ENCODE results near the gene ZAP70. TPM values are rescaled to one million over a fixed set of nuclear protein-coding genes. Genes with fewer than 3 reads are reported as not detected.

ZAP70 gene
- total and polyA plus RNA-seq, 8 donors, result 1.4 to 8.3 (median 2.2) TPM

DNA sequence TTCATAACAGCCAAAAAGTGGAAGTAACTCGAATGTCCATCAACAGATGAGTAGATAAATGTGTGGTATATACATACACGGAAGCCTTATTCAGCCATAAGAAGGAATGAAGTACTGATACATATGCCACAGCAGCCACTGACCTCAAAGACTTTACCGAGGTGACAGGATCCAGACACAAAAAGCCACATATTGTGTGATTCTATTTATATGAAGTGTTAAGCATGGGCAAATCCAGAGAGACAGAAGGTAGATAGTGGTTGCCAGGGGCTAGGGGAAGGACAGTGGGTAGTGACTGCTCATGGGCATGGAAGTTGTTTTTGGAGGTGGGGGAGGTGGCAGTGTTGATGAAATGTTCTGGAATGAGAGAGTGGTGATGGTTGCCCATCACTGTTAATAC lies 33.9 kb downstream of the ZAP70 start:
- intact Hi-C loops (cut with DNase I), result no loop called here
- ATAC-seq, result no peak
- TF ChIP-seq, protein P1, sequence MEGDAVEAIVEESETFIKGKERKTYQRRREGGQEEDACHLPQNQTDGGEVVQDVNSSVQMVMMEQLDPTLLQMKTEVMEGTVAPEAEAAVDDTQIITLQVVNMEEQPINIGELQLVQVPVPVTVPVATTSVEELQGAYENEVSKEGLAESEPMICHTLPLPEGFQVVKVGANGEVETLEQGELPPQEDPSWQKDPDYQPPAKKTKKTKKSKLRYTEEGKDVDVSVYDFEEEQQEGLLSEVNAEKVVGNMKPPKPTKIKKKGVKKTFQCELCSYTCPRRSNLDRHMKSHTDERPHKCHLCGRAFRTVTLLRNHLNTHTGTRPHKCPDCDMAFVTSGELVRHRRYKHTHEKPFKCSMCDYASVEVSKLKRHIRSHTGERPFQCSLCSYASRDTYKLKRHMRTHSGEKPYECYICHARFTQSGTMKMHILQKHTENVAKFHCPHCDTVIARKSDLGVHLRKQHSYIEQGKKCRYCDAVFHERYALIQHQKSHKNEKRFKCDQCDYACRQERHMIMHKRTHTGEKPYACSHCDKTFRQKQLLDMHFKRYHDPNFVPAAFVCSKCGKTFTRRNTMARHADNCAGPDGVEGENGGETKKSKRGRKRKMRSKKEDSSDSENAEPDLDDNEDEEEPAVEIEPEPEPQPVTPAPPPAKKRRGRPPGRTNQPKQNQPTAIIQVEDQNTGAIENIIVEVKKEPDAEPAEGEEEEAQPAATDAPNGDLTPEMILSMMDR (IDR thresholded peaks at IDR 0.05), result no peak
- H3K9me3 ChIP-seq, result no peaks in the 10 kb centered on the region
- peaks cover 0 to 9% of the 10 kb centered on the region in 2 donors for H3K36me3 ChIP-seq
- no peak overlapping the region for H3K4me3 ChIP-seq
- no peaks in the 10 kb centered on the region for H3K4me1 ChIP-seq
- no peak overlapping the region for H3K27ac ChIP-seq
- no peak for DNase-seq
- H3K27me3 ChIP-seq, result no peaks in the 10 kb centered on the region

GRCh38 chr2:97747716-97748115 lies 34.3 kb downstream of the ZAP70 start:
- no peak for ATAC-seq
- DNase-seq, result peak in 1 of 4 donors; percentile 10
- Histone ChIP-seq H3K4me1 (no peaks in the 10 kb centered on the region), H3K27ac (no peak overlapping the region), H3K36me3 (peaks cover 0 to 9% of the 10 kb centered on the region in 2 donors), H3K9me3 (no peaks in the 10 kb centered on the region), H3K27me3 (no peaks in the 10 kb centered on the region), H3K4me3 (no peak overlapping the region)
- intact Hi-C loops (cut with DNase I), result no loop called here
- TF ChIP-seq, protein P1 (IDR thresholded peaks at IDR 0.05), result no peak

DNA sequence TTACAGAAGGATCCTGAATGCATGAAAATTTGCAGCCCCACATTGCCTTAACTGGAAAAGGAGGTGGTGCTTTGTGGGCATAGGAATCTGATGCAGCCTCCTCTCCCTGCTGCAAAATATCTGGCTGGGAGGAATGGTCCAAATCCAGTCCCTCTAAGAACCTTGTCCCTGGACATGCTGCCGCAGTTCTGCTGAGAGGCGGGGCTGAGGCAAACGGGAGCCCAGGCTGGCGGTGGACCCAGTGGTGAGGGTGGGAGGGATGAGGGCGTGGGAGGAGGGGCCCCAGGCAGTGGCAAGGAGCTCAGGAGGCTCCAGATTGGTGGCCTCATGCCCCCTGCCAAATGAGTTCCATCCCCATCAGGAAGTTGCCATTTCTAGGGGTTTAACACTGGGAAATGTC lies 36.2 kb downstream of the ZAP70 start:
- intact Hi-C loops (cut with DNase I), result no loop called here
- Histone ChIP-seq H3K9me3 (no peaks in the 10 kb centered on the region), H3K4me3 (no peak overlapping the region), H3K27ac (no peak overlapping the region), H3K4me1 (no peaks in the 10 kb centered on the region), H3K36me3 (peaks cover 0 to 13% of the 10 kb centered on the region in 2 donors), H3K27me3 (no peaks in the 10 kb centered on the region)
- DNase-seq (no peak), ATAC-seq (no peak)
- TF ChIP-seq, protein P1 (IDR thresholded peaks at IDR 0.05), result no peak

DNA sequence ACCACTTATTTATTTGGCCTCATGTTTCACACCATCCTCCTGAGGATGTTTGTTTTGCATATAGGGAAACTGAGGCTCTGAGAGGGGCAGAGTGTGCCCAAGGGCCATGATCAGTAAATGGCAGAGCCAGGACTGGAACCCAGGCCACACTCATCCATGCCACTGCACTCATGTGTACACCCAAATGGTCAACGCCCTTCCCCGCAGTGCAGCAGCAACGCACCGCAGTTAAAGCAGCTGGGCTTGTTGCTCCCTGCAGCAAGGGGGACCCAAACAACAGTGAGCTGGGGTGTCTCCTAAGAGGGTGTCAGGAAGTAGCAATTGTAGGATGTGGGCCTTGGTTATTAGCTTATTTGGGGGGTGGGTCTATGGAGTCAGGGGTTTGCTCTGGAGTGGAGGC lies 36.6 kb downstream of the ZAP70 start:
- no peak for DNase-seq
- TF ChIP-seq, protein P1 (IDR thresholded peaks at IDR 0.05), result no peak
- no peak for ATAC-seq
- Histone ChIP-seq H3K4me1 (no peaks in the 10 kb centered on the region), H3K36me3 (peaks cover 0 to 17% of the 10 kb centered on the region in 2 donors), H3K27me3 (no peaks in the 10 kb centered on the region), H3K27ac (no peak overlapping the region), H3K4me3 (no peak overlapping the region), H3K9me3 (no peaks in the 10 kb centered on the region)
- intact Hi-C loops (cut with DNase I), result no loop called here

DNA sequence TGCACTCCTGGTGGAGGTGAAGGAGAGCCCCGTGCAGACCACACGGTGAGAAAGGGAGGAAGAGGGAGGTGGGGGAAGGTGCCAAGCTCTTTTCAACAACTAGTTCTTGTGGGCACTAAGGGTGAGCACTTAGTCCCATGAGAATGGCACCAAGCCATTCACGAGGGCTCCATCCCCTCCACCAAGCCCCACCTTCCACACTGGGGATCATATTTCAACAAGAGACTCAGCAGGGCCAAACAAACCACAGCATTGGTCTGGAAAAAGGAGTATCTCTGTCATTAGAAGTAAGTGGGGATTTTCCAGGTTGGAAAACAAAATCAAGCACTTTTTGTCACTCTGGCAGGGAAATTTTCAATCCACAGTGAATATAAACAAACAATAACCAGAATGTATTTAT lies 38.4 kb downstream of the ZAP70 start:
- Histone ChIP-seq H3K9me3 (no peaks in the 10 kb centered on the region), H3K36me3 (peaks cover 0 to 34% of the 10 kb centered on the region in 2 donors), H3K27ac (no peak overlapping the region), H3K4me3 (no peak overlapping the region), H3K4me1 (no peaks in the 10 kb centered on the region), H3K27me3 (no peaks in the 10 kb centered on the region)
- ATAC-seq (peak; percentile 90), DNase-seq (peak in 2 of 4 donors; percentile 35 to 48)
- intact Hi-C loops (cut with DNase I), result no loop called here
- TF ChIP-seq, protein P1 (IDR thresholded peaks at IDR 0.05), result no peak
